H1 (cell line): Measurements from ENCODE around the gene DCAF16.

ENCODE experiments used
- CTCF ChIP-seq, 3 experiments: IDR thresholded peaks; 1 replicate in 2 of 3; 2 replicates in 1 of 3; pipeline versions ENCODE4 v1.5.1 to v1.6.1; 2011; ENCODE audit warnings: low read length in 3 of 3, mild to moderate bottlenecking in 3 of 3, inconsistent platforms in 2 of 3, low read depth in 1 of 3, moderate library complexity in 1 of 3; ENCODE audit not compliant: insufficient read depth in 1 of 3; ENCODE audit errors: control extremely low read depth in 1 of 3
- MAFK ChIP-seq: IDR thresholded peaks from 2 replicates; pipeline ENCODE4 v1.6.1; 2012; ENCODE audit warnings: low read depth, mild to moderate bottlenecking, improper control_type of control experiment, low read length
- MAX ChIP-seq: IDR thresholded peaks from 2 replicates; pipeline ENCODE4 v1.6.1; 2012; ENCODE audit warnings: inconsistent platforms
- POLR2A ChIP-seq, 2 experiments: IDR thresholded peaks; 1 replicate in 1 of 2; 2 replicates in 1 of 2; pipeline ENCODE4 v1.6.1; 2011; ENCODE audit warnings: low read depth in 2 of 2, low read length in 2 of 2, mild to moderate bottlenecking in 2 of 2; ENCODE audit errors: control extremely low read depth in 1 of 2
- SRF ChIP-seq: IDR thresholded peaks from 2 replicates; pipeline ENCODE4 v1.6.1; 2011; ENCODE audit warnings: mild to moderate bottlenecking, low read depth, low read length, moderate library complexity
- TAF1 ChIP-seq: IDR thresholded peaks from 2 replicates; pipeline ENCODE4 v1.6.1; 2011; ENCODE audit warnings: mild to moderate bottlenecking, low read depth, low read length

- TF ChIP-seq CTCF (IDR thresholded peaks at IDR 0.05; ENCODE audit: control extremely low read depth in 1 of 3, insufficient read depth in 1 of 3, low read depth in 1 of 3, low read length in 3 of 3) (no peak), MAFK (no peak), MAX (no peak), POLR2A (IDR thresholded peaks at IDR 0.05; ENCODE audit: control extremely low read depth in 1 of 2, low read depth in 2 of 2, low read length in 2 of 2) (no peak), TAF1 (no peak), SRF (no peak)
Observed at GRCh38 chr4:17809667-17810066, 890 bp downstream of the DCAF16 start.
